HG02759 (cell line): ENCODE data around the gene SCAMP2.

Experiments
- ATAC-seq: cut with Tn5 transposase; IDR thresholded peaks from one replicate; pipeline ENCODE4 v1.9.1; 2021; ENCODE audit warnings: mild to moderate bottlenecking, moderate library complexity; ENCODE audit not compliant: unreplicated experiment

SCAMP2 gene

GRCh38 chr15:74840851-74841775 is 32.1 kb downstream of the SCAMP2 start:
- no peak for ATAC-seq

DNA sequence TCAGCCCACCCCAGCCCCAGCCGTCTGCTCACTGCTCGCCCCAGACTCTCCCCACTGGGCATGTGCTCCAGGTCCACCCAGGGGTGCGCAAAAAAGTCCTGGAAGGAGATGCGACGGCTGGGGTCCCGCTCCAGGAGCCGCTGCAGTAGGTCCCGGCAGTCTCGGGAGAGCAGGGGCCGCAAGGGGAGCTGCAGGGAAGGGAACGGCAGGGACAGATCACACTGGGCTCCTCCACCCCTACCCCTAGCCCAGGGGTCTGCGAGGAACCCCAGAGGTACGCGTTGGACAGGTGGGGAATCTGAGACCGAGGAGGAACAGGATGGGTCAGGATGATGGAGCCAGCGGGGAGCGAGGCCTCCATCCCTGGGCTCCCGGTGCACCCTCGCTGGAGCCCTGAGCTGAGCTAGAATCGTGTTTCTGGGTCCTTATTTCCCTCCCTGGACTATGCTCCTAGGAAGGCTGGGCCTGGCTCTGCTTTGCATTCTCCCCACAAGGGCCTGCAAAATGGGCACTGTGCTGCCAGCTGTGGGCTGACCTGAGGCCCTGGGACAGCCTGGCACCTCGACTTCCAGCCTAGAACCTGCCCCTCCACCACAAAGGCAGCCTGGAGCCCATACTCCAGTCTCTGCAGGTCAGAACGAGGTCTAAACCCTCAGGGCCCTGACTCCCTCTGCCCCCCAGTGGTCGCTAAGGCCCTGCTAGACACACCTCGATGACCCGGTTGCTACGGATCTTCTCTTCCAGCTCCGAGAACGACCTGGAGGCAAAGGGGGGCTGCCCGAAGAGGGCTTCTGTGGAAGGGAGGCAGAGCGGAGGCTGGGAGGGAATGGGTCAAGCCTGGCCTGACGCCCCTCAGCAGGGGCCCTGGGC is 33.4 kb downstream of the SCAMP2 start:
- ATAC-seq = no peak

- no peak for ATAC-seq
Measured at GRCh38 chr15:74838746-74839525, 34.2 kb downstream of the SCAMP2 start.

DNA sequence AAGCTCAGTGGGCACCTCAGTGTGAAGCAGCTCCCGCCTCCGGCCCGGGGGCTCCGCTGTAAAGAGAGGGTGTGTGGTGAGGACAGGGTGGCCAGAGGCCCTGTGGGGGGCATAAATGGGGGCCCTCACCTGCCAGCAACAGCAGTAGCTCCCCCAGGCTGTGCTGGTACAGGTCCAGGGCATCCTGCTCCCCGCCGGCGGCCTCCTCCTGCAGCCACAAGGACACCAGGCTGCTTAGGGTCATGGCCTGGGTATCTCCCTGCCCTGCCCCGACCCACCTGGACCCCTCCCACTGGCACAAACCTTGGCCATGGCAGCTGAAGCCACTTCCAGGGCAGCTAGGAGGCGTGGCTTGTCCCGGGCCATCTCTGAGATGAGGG is 35.0 kb downstream of the SCAMP2 start:
- no peak for ATAC-seq

DNA sequence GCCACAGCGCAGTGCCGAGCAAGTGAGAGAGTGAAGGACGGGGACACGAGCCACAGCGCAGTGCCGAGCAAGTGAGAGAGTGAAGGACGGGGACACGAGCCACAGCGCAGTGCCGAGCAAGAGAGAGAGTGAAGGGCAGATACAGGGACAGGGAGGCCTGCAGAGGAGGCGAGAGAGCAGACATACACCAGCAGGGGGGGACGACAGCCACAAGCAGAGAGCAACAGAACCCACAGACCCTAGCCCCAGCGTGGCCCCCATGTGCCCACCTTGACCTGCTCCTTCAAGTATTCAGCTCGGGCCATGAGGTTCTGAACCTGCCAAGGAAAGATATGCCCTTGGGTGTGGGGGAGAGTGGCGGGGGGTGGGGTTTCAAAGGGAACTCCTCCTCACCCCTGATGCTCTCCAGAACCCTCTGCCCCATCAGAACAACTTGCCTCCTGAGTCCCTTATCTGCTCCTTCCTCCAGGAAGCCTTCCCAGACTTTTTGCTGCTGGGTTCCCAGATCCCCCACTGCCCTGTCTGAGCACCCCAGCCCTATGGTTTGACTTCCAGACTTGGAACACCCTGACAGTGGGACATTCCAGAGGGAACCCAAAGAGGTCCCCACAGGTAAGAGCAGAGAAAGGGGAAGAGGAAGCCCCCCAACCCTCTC is 35.6 kb downstream of the SCAMP2 start:
- ATAC-seq = no peak

- no peak for ATAC-seq
Measured at GRCh38 chr15:74836846-74837245, 36.3 kb downstream of the SCAMP2 start.

GRCh38 chr15:74835312-74835823 is 37.8 kb downstream of the SCAMP2 start:
- ATAC-seq = no peak

- no peak for ATAC-seq
Measured at GRCh38 chr15:74833376-74834107, 39.6 kb downstream of the SCAMP2 start.

- ATAC-seq = no peak
Measured at GRCh38 chr15:74832826-74833225, 40.3 kb downstream of the SCAMP2 start.

- ATAC-seq = no peak
Measured at GRCh38 chr15:74831813-74832495, 41.2 kb downstream of the SCAMP2 start.

- no peak for ATAC-seq
Measured at GRCh38 chr15:74830868-74831267, 42.3 kb downstream of the SCAMP2 start.

DNA sequence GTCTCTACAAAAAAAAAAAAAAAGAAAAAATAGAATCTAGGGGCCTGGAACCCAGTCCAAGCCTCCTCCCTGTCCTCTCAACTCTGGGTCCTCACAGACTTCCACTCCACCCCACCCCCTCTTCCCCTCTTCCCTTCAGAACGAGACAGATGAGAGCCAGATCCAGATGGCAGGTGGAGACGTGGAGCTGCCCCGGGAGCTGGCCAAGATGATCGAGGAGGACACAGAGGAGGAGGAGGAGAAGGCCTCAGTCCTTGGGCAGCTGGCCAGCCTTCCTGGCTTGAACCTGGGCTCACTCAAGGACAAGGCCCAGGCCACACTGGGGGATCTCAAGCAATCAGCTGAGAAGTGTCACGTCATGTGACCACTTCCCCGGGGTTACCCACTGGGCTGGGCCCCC is 43.2 kb downstream of the SCAMP2 start:
- no peak for ATAC-seq

DNA sequence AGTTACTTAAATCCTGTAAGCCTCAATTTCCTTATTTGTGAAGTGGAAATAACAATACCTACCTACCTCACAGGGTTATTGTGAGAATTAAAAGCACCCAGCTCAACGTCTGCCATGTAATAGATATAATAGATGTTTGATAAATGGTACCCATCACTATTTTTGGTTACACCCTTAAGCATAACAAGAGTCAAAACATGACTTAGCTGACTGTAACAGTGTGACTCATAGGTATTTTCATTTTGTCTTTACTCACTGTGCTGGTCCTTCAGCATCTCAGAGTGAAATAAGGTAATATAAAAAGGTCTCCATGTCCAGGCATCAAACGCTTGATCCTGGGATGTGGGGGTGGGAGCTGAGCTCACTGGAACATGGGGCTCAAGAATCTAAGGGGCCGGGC is 43.7 kb downstream of the SCAMP2 start:
- ATAC-seq = no peak

DNA sequence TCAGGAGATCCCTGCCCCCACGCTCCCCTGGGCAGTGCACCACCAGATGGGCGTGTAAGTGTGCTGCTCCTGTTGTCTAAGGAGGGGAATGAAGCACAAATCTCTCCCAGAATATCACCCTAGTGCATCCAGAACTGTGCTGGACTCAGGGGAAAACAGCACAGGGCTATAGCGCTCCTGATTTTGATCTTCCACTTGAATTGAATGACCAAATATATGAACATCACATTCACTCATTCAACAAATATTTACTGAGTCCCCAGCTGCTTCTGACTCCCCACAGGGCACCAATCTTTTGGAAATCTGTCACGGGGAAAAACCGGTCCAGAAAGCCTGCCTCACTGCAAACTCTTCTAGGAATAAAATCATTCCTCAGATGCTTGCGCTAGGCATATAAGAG is 44.3 kb downstream of the SCAMP2 start:
- ATAC-seq = no peak

GRCh38 chr15:74827614-74828013 is 45.6 kb downstream of the SCAMP2 start:
- no peak for ATAC-seq

DNA sequence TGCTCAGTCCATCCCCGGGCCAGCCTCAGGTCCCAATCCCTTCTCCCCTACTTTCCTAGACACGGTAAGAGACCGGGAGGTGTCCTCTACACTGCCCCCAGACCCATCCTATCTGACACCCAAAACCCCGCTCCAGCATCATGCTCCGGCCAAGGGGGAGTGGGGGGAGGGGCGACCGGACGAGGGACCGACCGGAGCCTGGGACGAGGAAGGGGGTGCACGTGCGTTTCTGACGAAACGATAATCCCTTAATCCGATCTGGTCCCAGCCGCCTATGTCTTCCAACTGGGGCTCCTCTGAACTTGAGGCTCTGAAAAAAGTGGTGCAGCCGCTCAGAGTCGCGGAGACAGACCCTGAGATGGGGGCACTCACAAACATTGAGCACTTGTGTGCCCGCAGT is 46.2 kb downstream of the SCAMP2 start:
- ATAC-seq = no peak

DNA sequence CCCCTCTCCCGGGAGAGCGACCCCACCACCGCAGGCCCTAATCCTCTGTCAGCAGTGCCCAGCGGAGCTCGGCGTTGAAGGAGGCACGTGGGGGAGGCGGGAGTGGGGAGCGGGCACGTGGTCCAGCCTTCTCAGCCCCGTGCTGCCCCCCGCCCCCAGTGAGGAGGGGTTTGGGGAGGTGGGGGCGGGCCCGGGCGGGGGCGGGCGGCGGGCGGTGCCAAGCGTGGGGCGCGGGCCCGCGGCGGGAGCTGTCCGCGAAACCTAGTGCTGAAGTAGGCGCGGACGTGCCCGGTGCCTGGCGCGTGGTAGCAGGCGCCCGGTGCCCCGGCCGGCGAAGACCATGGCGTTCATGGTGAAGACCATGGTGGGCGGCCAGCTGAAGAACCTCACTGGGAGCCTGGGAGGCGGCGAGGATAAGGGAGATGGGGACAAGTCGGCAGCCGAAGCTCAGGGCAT is 46.8 kb downstream of the SCAMP2 start, which contains the start of gene CPLX3:
TSS of gene CPLX3 (plus strand) at position 264 of the 456 bp plus-strand sequence. CDS start at position 341, 77 bp downstream.
- ATAC-seq = no peak

- ATAC-seq = no peak
Measured at GRCh38 chr15:74825866-74826265, 47.3 kb downstream of the SCAMP2 start.

- no peak for ATAC-seq
Measured at GRCh38 chr15:74824976-74825375, 48.2 kb downstream of the SCAMP2 start.
